ES-I3 (cell line): Measurements from ENCODE around the gene PQBP1.
A peak's percentile ranks its signal among the peaks of the same experiment; 100 is the strongest.

Source experiments
- H3K36me3 ChIP-seq: 2 replicates; pipeline ENCODE4 v1.6.1; 2013; ENCODE audit warnings: mild to moderate bottlenecking, low read length, control low read depth, moderate library complexity; ENCODE audit not compliant: insufficient read depth
- H3K4me1 ChIP-seq: 2 replicates; pipeline ENCODE4 v1.6.1; 2013; ENCODE audit warnings: mild to moderate bottlenecking, control low read depth, low read length; ENCODE audit not compliant: insufficient read depth
- H3K9ac ChIP-seq: 2 replicates; pipeline ENCODE4 v1.6.1; 2013; ENCODE audit warnings: low read depth, mild to moderate bottlenecking, low read length, moderate library complexity
- H3K9me3 ChIP-seq: 2 replicates; pipeline ENCODE4 v1.6.1; 2013; ENCODE audit warnings: mild to moderate bottlenecking, low read length, moderate library complexity; ENCODE audit not compliant: control insufficient read depth, insufficient read depth

PQBP1 gene

DNA sequence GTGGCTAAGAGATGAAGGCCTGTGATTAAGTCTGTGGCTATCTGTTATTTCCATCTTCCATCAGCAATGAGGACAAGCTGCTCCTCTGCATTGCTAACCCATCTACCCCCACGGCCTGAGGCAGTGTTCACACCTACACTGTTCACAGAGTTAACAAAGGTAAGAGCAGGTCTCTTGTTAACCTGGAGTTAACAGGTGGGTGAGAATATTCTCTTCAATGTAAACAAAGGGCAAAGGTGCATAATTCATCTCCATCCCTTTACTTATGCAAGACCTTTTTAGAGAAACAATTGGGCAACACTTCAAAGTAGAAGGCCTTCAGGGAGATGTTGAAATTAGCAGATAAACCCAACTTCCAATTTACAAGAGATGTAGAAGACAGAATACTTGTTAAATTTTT lies 10.9 kb downstream of the PQBP1 start:
- Histone ChIP-seq H3K9me3 (no peaks in the 10 kb centered on the region), H3K4me1 (no peaks in the 10 kb centered on the region; the same call in 1 of the 2 replicates), H3K36me3 (peaks cover 12% of the 10 kb centered on the region), H3K9ac (no peak overlapping the region)

DNA sequence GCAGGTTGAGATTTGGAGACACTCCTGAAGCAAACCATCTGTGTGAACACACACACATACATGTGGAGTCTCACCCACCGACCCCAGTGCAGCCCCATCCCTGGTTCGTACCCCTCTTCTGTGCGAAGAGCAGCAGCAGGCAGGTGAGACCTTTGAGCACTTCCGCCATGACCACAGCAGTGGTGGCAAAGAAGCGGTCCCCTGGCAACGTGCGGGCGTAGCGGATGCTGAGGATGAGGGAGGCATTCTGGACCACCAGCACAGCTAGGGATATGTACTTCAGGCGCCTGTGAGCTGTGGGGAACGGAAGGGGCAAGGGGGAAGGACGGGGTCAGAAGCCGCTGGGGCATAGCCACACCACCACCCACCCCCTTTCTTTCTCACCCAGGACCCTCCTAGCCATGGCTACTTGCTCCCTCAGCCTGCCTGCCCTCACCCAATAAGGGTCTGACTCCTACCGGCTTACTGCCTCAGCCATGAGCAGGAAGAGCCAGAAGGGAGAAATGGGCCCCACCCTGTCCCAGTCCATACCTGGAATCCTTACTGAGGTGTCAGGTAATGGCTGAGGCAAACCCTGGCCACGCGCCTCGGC lies 12.1 kb downstream of the PQBP1 start:
- peaks cover 14% of the 10 kb centered on the region for H3K36me3 ChIP-seq
- H3K9me3 ChIP-seq = no peaks in the 10 kb centered on the region

DNA sequence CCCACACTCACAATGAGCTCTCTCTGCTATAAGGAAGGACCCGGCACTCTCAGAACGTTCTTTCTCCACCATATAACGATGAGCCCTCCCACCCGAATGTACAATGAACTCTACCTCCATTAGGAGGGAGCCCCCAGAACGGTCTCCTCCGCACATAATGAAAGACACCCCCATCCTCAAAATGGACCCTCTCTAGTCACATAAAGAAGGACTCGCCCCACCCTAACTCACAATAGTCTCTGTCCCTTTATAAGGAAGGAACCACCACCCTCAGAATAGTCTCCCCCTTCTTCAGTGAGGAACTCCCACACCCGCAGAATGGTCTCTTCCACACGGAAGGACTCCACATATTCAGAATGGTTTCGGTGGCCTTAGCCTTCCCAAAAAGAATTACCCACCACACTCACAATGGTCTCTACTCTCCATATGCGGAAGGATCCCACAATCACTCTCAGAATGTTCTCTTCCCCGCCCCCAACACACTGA lies 13.2 kb downstream of the PQBP1 start:
- Histone ChIP-seq H3K9ac (peak overlapping the region; percentile 69), H3K4me1 (no peaks in the 10 kb centered on the region; the same call in 1 of the 2 replicates), H3K36me3 (peaks cover 25% of the 10 kb centered on the region), H3K9me3 (no peaks in the 10 kb centered on the region)

More for the DNA sequence above, 12.1 kb downstream of the PQBP1 start:
- no peaks in the 10 kb centered on the region; the same call in 1 of the 2 replicates for H3K4me1 ChIP-seq
- no peak overlapping the region for H3K9ac ChIP-seq

GRCh38 chrX:48911412-48912182 lies 13.9 kb downstream of the PQBP1 start, which contains the start of gene SLC35A2:
Gene SLC35A2 (minus strand): TSS chrX:48911646. CDS start chrX:48911636, 10 bp downstream.
- no peaks in the 10 kb centered on the region for H3K9me3 ChIP-seq
- H3K36me3 ChIP-seq = peaks cover 29% of the 10 kb centered on the region
- peak within 1 kb of the TSS; percentile 69 for H3K9ac ChIP-seq
- no peaks in the 10 kb centered on the region; the same call in 1 of the 2 replicates for H3K4me1 ChIP-seq

- no peaks in the 10 kb centered on the region for H3K9me3 ChIP-seq
- H3K4me1 ChIP-seq = no peaks in the 10 kb centered on the region; the same call in 1 of the 2 replicates
- H3K9ac ChIP-seq = no peak overlapping the region
These were observed 16.1 kb downstream of the PQBP1 start for GRCh38 chrX:48913605-48914366.

DNA sequence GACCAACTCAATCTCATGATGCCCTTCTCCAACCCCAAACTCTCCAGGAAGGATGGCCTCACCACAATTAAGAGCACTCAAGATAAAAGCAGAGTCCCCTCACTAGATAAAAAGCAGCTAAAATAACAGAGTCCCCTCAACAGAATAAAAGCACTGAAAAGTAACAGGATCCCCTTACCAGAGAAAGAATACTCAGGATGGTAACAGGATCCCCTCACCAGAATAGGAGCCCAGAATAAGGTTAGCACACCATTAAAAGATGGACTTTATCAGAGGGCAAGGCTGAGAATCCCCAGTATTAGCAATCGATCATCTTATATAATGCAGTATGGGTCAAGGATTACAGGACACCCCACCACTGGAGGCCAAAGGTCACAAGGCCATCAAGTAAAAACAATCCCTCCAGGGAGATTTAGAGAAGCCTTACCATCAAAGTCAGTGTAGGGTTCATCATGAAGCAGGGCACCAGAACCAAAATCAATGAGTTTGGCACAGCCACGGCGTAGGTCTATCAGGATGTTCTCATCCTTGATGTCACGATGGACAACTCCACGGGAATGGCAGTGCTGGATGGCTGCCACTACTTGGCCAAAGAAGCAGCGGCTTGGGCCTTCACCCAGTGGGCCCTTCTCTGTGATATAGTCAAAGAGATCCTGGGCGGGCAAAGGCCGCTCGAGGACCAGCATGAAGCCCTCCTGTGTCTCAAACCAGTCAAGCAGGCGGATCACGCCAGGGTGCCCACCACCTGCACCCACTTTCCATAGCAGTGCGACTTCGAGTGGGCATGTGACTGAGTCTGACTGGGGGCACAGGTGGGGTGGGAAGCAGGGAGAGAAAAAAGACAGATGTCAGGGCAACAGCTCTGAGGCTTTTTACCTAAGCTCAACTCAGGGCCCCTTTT lies 17.1 kb downstream of the PQBP1 start:
- Histone ChIP-seq H3K36me3 (peaks cover 29% of the 10 kb centered on the region), H3K9me3 (no peaks in the 10 kb centered on the region), H3K9ac (no peak overlapping the region), H3K4me1 (peaks cover under 1% of the 10 kb centered on the region)

More at GRCh38 chrX:48913605-48914366, 16.1 kb downstream of the PQBP1 start:
- H3K36me3 ChIP-seq = peaks cover 29% of the 10 kb centered on the region

GRCh38 chrX:48917139-48918001 lies 19.6 kb downstream of the PQBP1 start:
- H3K4me1 ChIP-seq = peaks cover 19% of the 10 kb centered on the region
- H3K9me3 ChIP-seq = no peaks in the 10 kb centered on the region
- H3K36me3 ChIP-seq = peaks cover 31% of the 10 kb centered on the region
- H3K9ac ChIP-seq = peak overlapping the region; percentile 78

- H3K36me3 ChIP-seq = peaks cover 32% of the 10 kb centered on the region
- peak overlapping the region; percentile 78 for H3K9ac ChIP-seq
- H3K4me1 ChIP-seq = peaks cover 19% of the 10 kb centered on the region
- no peaks in the 10 kb centered on the region for H3K9me3 ChIP-seq
These were observed 20.5 kb downstream of the PQBP1 start for GRCh38 chrX:48918301-48918642.

GRCh38 chrX:48918643-48919340 lies 21.1 kb downstream of the PQBP1 start, which contains the start of gene PIM2:
Gene PIM2 (minus strand): TSS chrX:48919024. CDS start chrX:48918834, 190 bp downstream.
- peak within 1 kb of the TSS; percentile 78 for H3K9ac ChIP-seq
- no peaks in the 10 kb centered on the region for H3K9me3 ChIP-seq
- peaks cover 28% of the 10 kb centered on the region for H3K36me3 ChIP-seq
- H3K4me1 ChIP-seq = peaks cover 19% of the 10 kb centered on the region

DNA sequence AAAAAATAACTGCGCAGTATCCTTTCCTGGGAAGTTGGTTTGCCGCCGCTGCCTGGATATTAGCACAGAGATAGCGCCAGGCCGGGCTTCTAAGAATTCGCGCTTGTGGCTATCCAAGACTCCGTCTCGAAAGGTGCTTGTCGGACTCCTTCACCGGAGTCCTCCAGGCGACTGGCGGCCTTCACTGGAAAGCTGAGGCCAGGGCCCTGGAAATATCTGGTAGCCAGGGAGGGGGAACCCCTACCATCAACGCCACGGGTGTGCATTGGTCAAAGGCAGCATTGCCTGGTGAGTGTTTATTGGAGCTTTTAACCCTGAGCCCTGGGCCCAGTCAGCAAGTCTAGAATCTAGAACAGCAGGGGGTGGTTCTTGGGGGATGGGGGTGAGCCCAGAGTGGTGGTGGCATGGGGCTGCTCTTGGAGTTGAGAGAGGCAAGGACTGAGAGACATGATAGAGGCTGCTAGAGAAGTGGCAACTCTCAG lies 21.7 kb downstream of the PQBP1 start:
- Histone ChIP-seq H3K9me3 (no peaks in the 10 kb centered on the region), H3K36me3 (peaks cover 30% of the 10 kb centered on the region), H3K4me1 (peaks cover 19% of the 10 kb centered on the region), H3K9ac (peak overlapping the region; percentile 78)

GRCh38 chrX:48919947-48920717 lies 22.4 kb downstream of the PQBP1 start:
- Histone ChIP-seq H3K4me1 (peaks cover 19% of the 10 kb centered on the region), H3K36me3 (peaks cover 23% of the 10 kb centered on the region), H3K9me3 (no peaks in the 10 kb centered on the region), H3K9ac (peak overlapping the region; percentile 78)

DNA sequence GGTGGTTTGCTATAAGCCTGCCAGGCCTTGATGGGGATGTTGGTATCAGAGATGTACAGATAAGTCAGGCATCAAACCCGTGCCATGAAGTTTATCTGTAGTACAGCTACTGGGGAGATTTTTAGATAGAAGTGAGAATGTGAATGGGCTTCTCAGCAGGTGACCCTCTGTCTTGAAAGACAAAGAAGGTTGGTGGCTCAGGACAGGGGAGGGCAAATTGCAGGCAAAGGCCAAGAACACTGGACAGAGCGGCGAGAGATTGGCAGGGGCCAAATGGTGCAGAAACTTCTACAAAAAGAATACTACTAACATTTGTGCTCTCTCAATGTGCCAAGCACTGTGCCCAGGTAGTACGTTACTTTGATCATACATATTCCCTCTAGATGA lies 23.0 kb downstream of the PQBP1 start:
- Histone ChIP-seq H3K9ac (peak overlapping the region; percentile 1; the same call in 1 of the 2 replicates), H3K36me3 (peaks cover 18% of the 10 kb centered on the region), H3K9me3 (no peaks in the 10 kb centered on the region), H3K4me1 (peaks cover 24% of the 10 kb centered on the region)
